ENCODE data around the gene COA1.
"Not testable (repeated sequence)": the region's sequence is repeated elsewhere in the genome, so short reads cannot be mapped to it uniquely, and the experiment has no call there.

Gene COA1

DNA sequence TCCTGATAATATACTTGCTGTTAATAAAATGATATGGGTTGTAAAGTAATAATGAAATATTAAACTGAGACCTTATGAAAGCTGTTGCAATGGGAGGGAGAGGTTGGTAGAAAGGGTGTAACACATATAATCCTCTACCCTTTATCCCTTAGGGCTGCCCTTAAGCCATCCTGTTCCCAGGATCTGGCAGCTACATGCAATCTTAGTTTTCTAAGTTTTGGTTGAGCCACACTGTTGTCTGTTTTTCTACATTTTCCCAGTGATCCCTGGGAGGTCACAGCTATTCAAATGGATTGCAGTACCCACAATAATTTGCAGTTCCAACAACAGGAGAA lies 6.3 kb downstream of the COA1 start:
- no peak overlapping the region for H2BK120ac ChIP-seq (ENCODE audit: low read depth, low read length)
- no peak overlapping the region for H3K4ac ChIP-seq (ENCODE audit: low read depth in 1 of 2, low read length in 2 of 2)
- H3K9ac ChIP-seq (ENCODE audit: low read length), result no peak overlapping the region
- no peak overlapping the region for H3K18ac ChIP-seq (ENCODE audit: low read depth in 1 of 2, low read length in 2 of 2)
- peaks cover 13% of the 10 kb centered on the region for H3K79me1 ChIP-seq (replicated peaks; ENCODE audit: low read length, poor library complexity, severe bottlenecking)
- no peak overlapping the region for H2BK12ac ChIP-seq (ENCODE audit: low read length in 2 of 2)
- H3K4me3 ChIP-seq (ENCODE audit: insufficient read depth in 1 of 2, low read depth in 1 of 2, low read length in 2 of 2), result no peak overlapping the region
- DNase-seq, result no peak
- H3K14ac ChIP-seq (ENCODE audit: low read length in 2 of 2), result no peak overlapping the region
- no peak overlapping the region for H2BK5ac ChIP-seq (ENCODE audit: low read depth, low read length, poor library complexity, severe bottlenecking)
- H2BK15ac ChIP-seq (ENCODE audit: low read depth, poor library complexity, severe bottlenecking), result no peak overlapping the region
- no peaks in the 10 kb centered on the region for H3K4me1 ChIP-seq (ENCODE audit: control insufficient read depth, insufficient read depth, low read depth, low read length)
- no peak overlapping the region for H3K27ac ChIP-seq (ENCODE audit: low read length, poor library complexity, severe bottlenecking)
- no peak overlapping the region for H4K91ac ChIP-seq (ENCODE audit: low read length)
- no peak overlapping the region for H2AK5ac ChIP-seq (ENCODE audit: low read length, severe bottlenecking)
- no peaks in the 10 kb centered on the region for H3K9me3 ChIP-seq (ENCODE audit: control insufficient read depth, low read length)
- no peaks in the 10 kb centered on the region for H3K27me3 ChIP-seq (ENCODE audit: control insufficient read depth in 1 of 2, insufficient read depth in 1 of 2, low read length in 2 of 2)
- H3K36me3 ChIP-seq (ENCODE audit: control insufficient read depth in 1 of 2, insufficient read depth in 2 of 2, low read depth in 1 of 2, low read length in 2 of 2), result peaks cover 0 to 3% of the 10 kb centered on the region in 2 experiments
- no peak overlapping the region for H2AFZ ChIP-seq (ENCODE audit: low read depth, low read length)
- no peak overlapping the region for H3K23ac ChIP-seq (ENCODE audit: low read length in 2 of 2)
- H4K8ac ChIP-seq (ENCODE audit: low read length), result no peak overlapping the region
- H3K4me2 ChIP-seq (ENCODE audit: low read length, poor library complexity, severe bottlenecking), result no peak overlapping the region

DNA sequence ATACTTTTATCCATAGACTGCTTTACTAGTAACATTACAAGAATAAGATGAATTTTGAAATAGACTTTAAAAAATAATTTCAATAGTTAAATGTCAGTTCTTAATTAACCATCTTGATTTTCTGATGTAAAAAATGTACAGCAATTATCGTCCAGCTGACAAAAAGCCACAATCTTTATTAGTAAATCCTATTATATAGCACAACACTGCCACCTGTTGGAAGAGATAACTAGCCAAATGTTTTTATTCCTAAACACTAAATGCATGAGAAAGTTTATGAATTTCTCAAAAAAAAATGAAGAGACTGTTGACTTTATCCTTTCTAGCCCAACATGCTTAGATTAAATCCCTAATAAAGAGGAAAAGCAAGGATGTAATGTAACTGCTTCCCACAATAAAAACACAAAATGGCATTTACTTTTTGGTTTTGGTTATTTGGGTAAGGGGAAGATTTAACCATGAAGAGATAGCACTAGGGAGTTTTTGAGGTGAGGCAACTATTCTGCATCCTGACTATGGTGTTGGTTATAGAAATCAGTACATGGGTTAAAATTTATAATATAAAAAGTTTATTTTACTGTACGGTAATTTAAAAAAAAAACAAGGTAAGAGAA lies 8.0 kb downstream of the COA1 start:
- H3K4me3 ChIP-seq (ENCODE audit: insufficient read depth in 1 of 2, low read depth in 1 of 2, low read length in 2 of 2), result no peak overlapping the region
- no peaks in the 10 kb centered on the region for H3K9me3 ChIP-seq (ENCODE audit: control insufficient read depth, low read length)
- no peak overlapping the region for H2BK5ac ChIP-seq (ENCODE audit: low read depth, low read length, poor library complexity, severe bottlenecking)
- H3K14ac ChIP-seq (ENCODE audit: low read length in 2 of 2), result no peak overlapping the region
- no peak overlapping the region for H2AFZ ChIP-seq (ENCODE audit: low read depth, low read length)
- no peak overlapping the region for H3K4ac ChIP-seq (ENCODE audit: low read depth in 1 of 2, low read length in 2 of 2)
- H2BK12ac ChIP-seq (ENCODE audit: low read length in 2 of 2), result no peak overlapping the region
- peak; percentile 69 for DNase-seq
- H2BK15ac ChIP-seq (ENCODE audit: low read depth, poor library complexity, severe bottlenecking), result no peak overlapping the region
- H2AK5ac ChIP-seq (ENCODE audit: low read length, severe bottlenecking), result no peak overlapping the region
- no peak overlapping the region for H3K23ac ChIP-seq (ENCODE audit: low read length in 2 of 2)
- no peak overlapping the region for H3K27ac ChIP-seq (ENCODE audit: low read length, poor library complexity, severe bottlenecking)
- WGBS, result 43% methylated on average over 1 of the region's 2 CpGs
- peaks cover 18% of the 10 kb centered on the region for H3K79me1 ChIP-seq (replicated peaks; ENCODE audit: low read length, poor library complexity, severe bottlenecking)
- no peak overlapping the region for H3K4me2 ChIP-seq (ENCODE audit: low read length, poor library complexity, severe bottlenecking)
- H3K18ac ChIP-seq (ENCODE audit: low read depth in 1 of 2, low read length in 2 of 2), result no peak overlapping the region
- H3K4me1 ChIP-seq (ENCODE audit: control insufficient read depth, insufficient read depth, low read depth, low read length), result no peaks in the 10 kb centered on the region
- H4K91ac ChIP-seq (ENCODE audit: low read length), result no peak overlapping the region
- H4K8ac ChIP-seq (ENCODE audit: low read length), result no peak overlapping the region
- peak overlapping the region; percentile 20 for H3K9ac ChIP-seq (ENCODE audit: low read length)
- H3K36me3 ChIP-seq (ENCODE audit: control insufficient read depth in 1 of 2, insufficient read depth in 2 of 2, low read depth in 1 of 2, low read length in 2 of 2), result peaks cover 0 to 3% of the 10 kb centered on the region in 2 experiments
- H3K27me3 ChIP-seq (ENCODE audit: control insufficient read depth in 1 of 2, insufficient read depth in 1 of 2, low read length in 2 of 2), result no peaks in the 10 kb centered on the region
- H2BK120ac ChIP-seq (ENCODE audit: low read depth, low read length), result no peak overlapping the region

DNA sequence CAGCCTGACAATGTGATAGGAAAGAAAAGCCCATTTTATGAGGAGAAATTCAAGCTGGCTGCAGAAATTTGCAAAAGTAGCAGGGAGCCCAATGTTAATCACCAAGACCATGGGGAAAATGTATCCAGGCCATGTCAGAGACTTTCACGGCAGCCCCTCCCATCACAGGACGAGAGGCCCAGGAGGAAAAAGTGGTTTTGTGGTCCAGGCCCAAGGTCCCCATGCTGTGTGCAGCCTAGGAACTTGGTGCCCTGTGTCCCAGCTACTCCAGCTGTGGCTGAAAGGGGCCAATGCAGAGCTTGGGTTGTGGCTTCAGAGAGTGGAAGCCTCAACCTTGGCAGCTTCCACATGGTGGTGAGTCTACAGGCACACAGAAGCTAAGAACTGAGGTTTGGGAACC lies 12.7 kb downstream of the COA1 start:
- Histone ChIP-seq H3K4ac (ENCODE audit: low read depth in 1 of 2, low read length in 2 of 2) (no peak overlapping the region), H2BK12ac (ENCODE audit: low read length in 2 of 2) (no peak overlapping the region), H3K9ac (ENCODE audit: low read length) (no peak overlapping the region), H3K36me3 (ENCODE audit: control insufficient read depth in 1 of 2, insufficient read depth in 2 of 2, low read depth in 1 of 2, low read length in 2 of 2) (no peaks in the 10 kb centered on the region), H2BK120ac (ENCODE audit: low read depth, low read length) (no peak overlapping the region), H3K18ac (ENCODE audit: low read depth in 1 of 2, low read length in 2 of 2) (no peak overlapping the region), H4K91ac (ENCODE audit: low read length) (no peak overlapping the region), H2BK5ac (ENCODE audit: low read depth, low read length, poor library complexity, severe bottlenecking) (no peak overlapping the region), H3K4me1 (ENCODE audit: control insufficient read depth, insufficient read depth, low read depth, low read length) (no peaks in the 10 kb centered on the region), H3K27me3 (ENCODE audit: control insufficient read depth in 1 of 2, insufficient read depth in 1 of 2, low read length in 2 of 2) (no peaks in the 10 kb centered on the region), H2AFZ (ENCODE audit: low read depth, low read length) (no peak overlapping the region), H3K27ac (ENCODE audit: low read length, poor library complexity, severe bottlenecking) (no peak overlapping the region), H3K4me2 (ENCODE audit: low read length, poor library complexity, severe bottlenecking) (no peak overlapping the region), H3K4me3 (ENCODE audit: insufficient read depth in 1 of 2, low read depth in 1 of 2, low read length in 2 of 2) (no peak overlapping the region), H4K8ac (ENCODE audit: low read length) (no peak overlapping the region), H3K23ac (ENCODE audit: low read length in 2 of 2) (no peak overlapping the region), H3K9me3 (ENCODE audit: control insufficient read depth, low read length) (no peaks in the 10 kb centered on the region), H2AK5ac (ENCODE audit: low read length, severe bottlenecking) (no peak overlapping the region), H3K79me1 (replicated peaks; ENCODE audit: low read length, poor library complexity, severe bottlenecking) (peaks cover 18% of the 10 kb centered on the region), H3K14ac (ENCODE audit: low read length in 2 of 2) (no peak overlapping the region), H2BK15ac (ENCODE audit: low read depth, poor library complexity, severe bottlenecking) (no peak overlapping the region)
- no peak for DNase-seq
- WGBS, result 90% methylated on average over 2 of the region's 2 CpGs

GRCh38 chr7:43715966-43716365 lies 13.4 kb downstream of the COA1 start:
- 97% methylated on average over 2 of the region's 2 CpGs for WGBS
- H2BK12ac ChIP-seq (ENCODE audit: low read length in 2 of 2); DNase-seq; H2BK120ac ChIP-seq (ENCODE audit: low read depth, low read length); H3K9ac ChIP-seq (ENCODE audit: low read length); H3K4me3 ChIP-seq (ENCODE audit: insufficient read depth in 1 of 2, low read depth in 1 of 2, low read length in 2 of 2); H2AFZ ChIP-seq (ENCODE audit: low read depth, low read length); H3K4me2 ChIP-seq (ENCODE audit: low read length, poor library complexity, severe bottlenecking); H3K4ac ChIP-seq (ENCODE audit: low read depth in 1 of 2, low read length in 2 of 2); H3K14ac ChIP-seq (ENCODE audit: low read length in 2 of 2); H3K18ac ChIP-seq (ENCODE audit: low read depth in 1 of 2, low read length in 2 of 2); H3K36me3 ChIP-seq (ENCODE audit: control insufficient read depth in 1 of 2, insufficient read depth in 2 of 2, low read depth in 1 of 2, low read length in 2 of 2); H3K4me1 ChIP-seq (ENCODE audit: control insufficient read depth, insufficient read depth, low read depth, low read length); H3K27ac ChIP-seq (ENCODE audit: low read length, poor library complexity, severe bottlenecking); H4K91ac ChIP-seq (ENCODE audit: low read length); H2BK15ac ChIP-seq (ENCODE audit: low read depth, poor library complexity, severe bottlenecking); H3K9me3 ChIP-seq (ENCODE audit: control insufficient read depth, low read length); H4K8ac ChIP-seq (ENCODE audit: low read length); H2AK5ac ChIP-seq (ENCODE audit: low read length, severe bottlenecking); H3K23ac ChIP-seq (ENCODE audit: low read length in 2 of 2); H3K27me3 ChIP-seq (ENCODE audit: control insufficient read depth in 1 of 2, insufficient read depth in 1 of 2, low read length in 2 of 2); H2BK5ac ChIP-seq (ENCODE audit: low read depth, low read length, poor library complexity, severe bottlenecking): not testable (repeated sequence)
- H3K79me1 ChIP-seq (replicated peaks; ENCODE audit: low read length, poor library complexity, severe bottlenecking), result peaks cover 20% of the 10 kb centered on the region

Measured in mesenchymal stem cell (in vitro differentiated cells and primary cell).